OCI-LY7 (cell line): ENCODE data around the gene OTOG.

Experiments
- EZH2phosphoT487 ChIP-seq: fragments of 200-600 bp; sonication (generic); IDR thresholded peaks from 2 replicates; pipeline ENCODE4 v1.6.1; 2018; ENCODE audit warnings: low read depth, borderline replicate concordance, mild to moderate bottlenecking, mixed run types, antibody characterized with exemption, low read length, moderate library complexity, mixed read lengths
- TF ChIP-seq, protein P1 (sequence below): fragments of 200-600 bp; sonication (generic); conservative IDR thresholded peaks from 2 replicates; pipeline ENCODE4 v1.5.1; 2014; ENCODE audit warnings: mild to moderate bottlenecking, antibody characterized with exemption, low read length, moderate library complexity, mixed read lengths

GRCh38 chr11:17574141-17575091, 27.4 kb downstream of the OTOG start:
- TF ChIP-seq, protein P1, sequence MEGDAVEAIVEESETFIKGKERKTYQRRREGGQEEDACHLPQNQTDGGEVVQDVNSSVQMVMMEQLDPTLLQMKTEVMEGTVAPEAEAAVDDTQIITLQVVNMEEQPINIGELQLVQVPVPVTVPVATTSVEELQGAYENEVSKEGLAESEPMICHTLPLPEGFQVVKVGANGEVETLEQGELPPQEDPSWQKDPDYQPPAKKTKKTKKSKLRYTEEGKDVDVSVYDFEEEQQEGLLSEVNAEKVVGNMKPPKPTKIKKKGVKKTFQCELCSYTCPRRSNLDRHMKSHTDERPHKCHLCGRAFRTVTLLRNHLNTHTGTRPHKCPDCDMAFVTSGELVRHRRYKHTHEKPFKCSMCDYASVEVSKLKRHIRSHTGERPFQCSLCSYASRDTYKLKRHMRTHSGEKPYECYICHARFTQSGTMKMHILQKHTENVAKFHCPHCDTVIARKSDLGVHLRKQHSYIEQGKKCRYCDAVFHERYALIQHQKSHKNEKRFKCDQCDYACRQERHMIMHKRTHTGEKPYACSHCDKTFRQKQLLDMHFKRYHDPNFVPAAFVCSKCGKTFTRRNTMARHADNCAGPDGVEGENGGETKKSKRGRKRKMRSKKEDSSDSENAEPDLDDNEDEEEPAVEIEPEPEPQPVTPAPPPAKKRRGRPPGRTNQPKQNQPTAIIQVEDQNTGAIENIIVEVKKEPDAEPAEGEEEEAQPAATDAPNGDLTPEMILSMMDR: no peak
- no peak for TF ChIP-seq EZH2phosphoT487
